MM.1S (cell line): ENCODE data around the gene CYB5D1.

Experiments
- EZH2 ChIP-seq: fragments of 300-600 bp; sonication (generic); optimal IDR thresholded peaks from 2 replicates; pipeline ENCODE3; 2017; ENCODE audit warnings: low read depth, mild to moderate bottlenecking, antibody characterized with exemption, low read length, mixed read lengths
- EZH2phosphoT487 ChIP-seq: fragments of 300-600 bp; sonication (generic); IDR thresholded peaks from 2 replicates; pipeline ENCODE4 v1.6.1; 2018; ENCODE audit warnings: antibody characterized with exemption, low read length
- TF ChIP-seq, protein P1 (sequence below): fragments of 300-600 bp; sonication (generic); IDR thresholded peaks from 2 replicates; pipeline ENCODE4 v1.5.1; 2016; ENCODE audit warnings: antibody characterized with exemption, low read length, mixed read lengths

- TF ChIP-seq EZH2phosphoT487 (no peak), EZH2 (no peak)
- TF ChIP-seq, protein P1, sequence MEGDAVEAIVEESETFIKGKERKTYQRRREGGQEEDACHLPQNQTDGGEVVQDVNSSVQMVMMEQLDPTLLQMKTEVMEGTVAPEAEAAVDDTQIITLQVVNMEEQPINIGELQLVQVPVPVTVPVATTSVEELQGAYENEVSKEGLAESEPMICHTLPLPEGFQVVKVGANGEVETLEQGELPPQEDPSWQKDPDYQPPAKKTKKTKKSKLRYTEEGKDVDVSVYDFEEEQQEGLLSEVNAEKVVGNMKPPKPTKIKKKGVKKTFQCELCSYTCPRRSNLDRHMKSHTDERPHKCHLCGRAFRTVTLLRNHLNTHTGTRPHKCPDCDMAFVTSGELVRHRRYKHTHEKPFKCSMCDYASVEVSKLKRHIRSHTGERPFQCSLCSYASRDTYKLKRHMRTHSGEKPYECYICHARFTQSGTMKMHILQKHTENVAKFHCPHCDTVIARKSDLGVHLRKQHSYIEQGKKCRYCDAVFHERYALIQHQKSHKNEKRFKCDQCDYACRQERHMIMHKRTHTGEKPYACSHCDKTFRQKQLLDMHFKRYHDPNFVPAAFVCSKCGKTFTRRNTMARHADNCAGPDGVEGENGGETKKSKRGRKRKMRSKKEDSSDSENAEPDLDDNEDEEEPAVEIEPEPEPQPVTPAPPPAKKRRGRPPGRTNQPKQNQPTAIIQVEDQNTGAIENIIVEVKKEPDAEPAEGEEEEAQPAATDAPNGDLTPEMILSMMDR, result no peak
Observed at GRCh38 chr17:7830616-7831015, 27.2 kb upstream of the CYB5D1 start.
